ENCODE data around the gene HDAC9.
A peak's percentile ranks its signal among the peaks of the same experiment; 100 is the strongest.

HDAC9 gene

DNA sequence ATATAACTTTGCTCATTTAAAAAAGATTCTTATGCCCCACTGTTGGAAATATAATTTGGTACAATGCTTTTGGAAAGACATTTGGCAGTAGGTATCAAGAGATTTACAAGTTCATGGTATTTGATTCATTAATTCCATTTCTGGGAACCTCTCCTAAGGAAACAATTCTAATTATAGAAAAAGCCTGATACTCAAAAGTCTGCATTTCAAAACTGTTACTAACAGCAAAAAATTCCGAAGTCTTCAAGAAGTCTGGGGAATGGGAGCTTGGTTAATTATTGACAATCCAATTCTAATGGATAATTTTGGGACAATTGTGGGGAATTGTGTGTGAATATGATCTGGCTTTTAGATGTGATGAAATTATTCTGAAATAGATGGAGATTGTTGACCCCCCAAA is 59.6 kb downstream of the HDAC9 start:
- DNase-seq (ENCODE audit: low read depth, low spot score), result peak; percentile 52
- in situ Hi-C loops (cut with HindIII; ENCODE audit: low sequenced_read_pairs), result no loop called here
- no peak overlapping the region for H3K4me3 ChIP-seq (ENCODE audit: low read depth, low read length)
- TF ChIP-seq, protein P1, sequence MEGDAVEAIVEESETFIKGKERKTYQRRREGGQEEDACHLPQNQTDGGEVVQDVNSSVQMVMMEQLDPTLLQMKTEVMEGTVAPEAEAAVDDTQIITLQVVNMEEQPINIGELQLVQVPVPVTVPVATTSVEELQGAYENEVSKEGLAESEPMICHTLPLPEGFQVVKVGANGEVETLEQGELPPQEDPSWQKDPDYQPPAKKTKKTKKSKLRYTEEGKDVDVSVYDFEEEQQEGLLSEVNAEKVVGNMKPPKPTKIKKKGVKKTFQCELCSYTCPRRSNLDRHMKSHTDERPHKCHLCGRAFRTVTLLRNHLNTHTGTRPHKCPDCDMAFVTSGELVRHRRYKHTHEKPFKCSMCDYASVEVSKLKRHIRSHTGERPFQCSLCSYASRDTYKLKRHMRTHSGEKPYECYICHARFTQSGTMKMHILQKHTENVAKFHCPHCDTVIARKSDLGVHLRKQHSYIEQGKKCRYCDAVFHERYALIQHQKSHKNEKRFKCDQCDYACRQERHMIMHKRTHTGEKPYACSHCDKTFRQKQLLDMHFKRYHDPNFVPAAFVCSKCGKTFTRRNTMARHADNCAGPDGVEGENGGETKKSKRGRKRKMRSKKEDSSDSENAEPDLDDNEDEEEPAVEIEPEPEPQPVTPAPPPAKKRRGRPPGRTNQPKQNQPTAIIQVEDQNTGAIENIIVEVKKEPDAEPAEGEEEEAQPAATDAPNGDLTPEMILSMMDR (IDR thresholded peaks at IDR 0.05; ENCODE audit: low read depth, low read length), result no peak

DNA sequence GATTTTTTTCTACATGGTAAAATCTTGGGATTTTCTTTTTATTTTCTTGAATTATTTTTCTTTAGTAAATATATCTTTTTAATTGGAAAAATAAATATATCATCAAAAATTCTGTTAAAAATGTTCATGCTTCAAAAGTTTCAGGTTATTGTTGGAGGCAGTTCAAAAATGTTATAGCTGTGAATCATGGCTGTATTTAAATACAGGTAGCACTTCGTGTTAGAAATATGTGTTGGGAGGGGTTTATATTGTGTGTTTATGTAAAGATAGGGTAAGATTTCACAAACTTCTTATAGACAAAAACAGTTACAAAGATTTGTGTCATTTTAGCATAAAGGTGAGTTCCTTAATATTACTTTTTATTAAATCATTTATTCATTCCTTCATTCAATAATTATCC is 60.4 kb downstream of the HDAC9 start:
- in situ Hi-C loops (cut with HindIII; ENCODE audit: low sequenced_read_pairs), result no loop called here
- H3K4me3 ChIP-seq (ENCODE audit: low read depth, low read length), result no peak overlapping the region
- TF ChIP-seq, protein P1 (IDR thresholded peaks at IDR 0.05; ENCODE audit: low read depth, low read length), result no peak
- DNase-seq (ENCODE audit: low read depth, low spot score), result no peak

DNA sequence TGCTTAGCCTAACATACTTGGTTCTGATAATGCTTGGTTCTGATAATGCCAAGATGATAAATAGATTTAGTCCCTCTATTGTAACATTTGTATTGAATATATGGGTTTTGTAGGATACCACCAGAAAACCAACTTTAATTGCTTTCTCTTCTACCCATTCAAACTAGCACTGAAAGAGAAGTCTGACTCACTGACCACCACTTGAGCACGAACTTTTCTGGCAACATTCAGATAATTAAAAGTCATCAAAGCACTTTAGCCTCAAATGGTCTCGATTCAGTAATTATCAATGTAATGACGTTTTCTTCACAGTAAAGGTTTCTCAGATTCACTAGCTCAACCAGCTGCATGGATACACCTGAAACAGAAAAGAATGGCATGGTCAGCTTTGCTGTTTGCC is 63.0 kb downstream of the HDAC9 start:
- H3K4me3 ChIP-seq (ENCODE audit: low read depth, low read length), result no peak overlapping the region
- TF ChIP-seq, protein P1 (IDR thresholded peaks at IDR 0.05; ENCODE audit: low read depth, low read length), result no peak
- in situ Hi-C loops (cut with HindIII; ENCODE audit: low sequenced_read_pairs), result no loop called here
- DNase-seq (ENCODE audit: low read depth, low spot score), result peak; percentile 61

DNA sequence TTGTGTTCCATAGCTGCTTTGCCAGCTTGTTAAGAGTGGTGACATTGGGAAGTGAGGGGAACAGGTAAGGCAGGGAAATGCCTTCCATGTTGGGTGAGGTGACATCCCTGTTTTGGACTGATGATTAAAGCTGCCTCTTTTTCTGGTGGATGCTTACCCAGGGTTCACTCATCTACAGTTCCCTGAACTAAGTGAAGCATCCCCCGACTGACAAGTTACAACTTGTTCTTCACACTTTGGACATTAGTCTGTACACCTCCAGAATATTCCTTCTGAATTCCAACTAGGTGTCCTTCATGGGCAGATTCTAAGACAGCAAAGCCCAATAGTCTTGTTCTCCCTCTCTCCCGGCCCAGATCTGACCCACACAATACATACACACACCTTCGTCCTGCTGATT is 63.4 kb downstream of the HDAC9 start:
- H3K4me3 ChIP-seq (ENCODE audit: low read depth, low read length), result no peak overlapping the region
- TF ChIP-seq, protein P1 (IDR thresholded peaks at IDR 0.05; ENCODE audit: low read depth, low read length), result no peak
- in situ Hi-C loops (cut with HindIII; ENCODE audit: low sequenced_read_pairs), result no loop called here
- DNase-seq (ENCODE audit: low read depth, low spot score), result no peak

DNA sequence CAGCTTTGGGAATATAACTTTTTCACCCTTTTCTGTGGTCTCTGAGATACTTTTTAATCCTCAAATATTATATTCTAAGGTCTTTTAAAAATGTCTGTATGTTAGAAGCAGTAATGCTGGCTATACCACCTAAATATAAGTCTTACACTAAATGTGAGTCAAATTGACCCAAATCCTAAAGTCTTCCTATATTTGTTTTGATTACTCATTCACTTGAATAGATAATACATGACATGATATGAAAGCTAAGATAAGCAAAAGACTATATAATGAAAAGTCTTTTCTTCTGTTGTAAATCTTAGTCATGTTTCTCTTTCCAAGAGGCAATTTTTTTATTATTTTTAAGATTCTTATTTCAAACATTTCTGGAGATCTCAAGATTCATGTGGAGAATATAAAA is 64.2 kb downstream of the HDAC9 start:
- TF ChIP-seq, protein P1 (IDR thresholded peaks at IDR 0.05; ENCODE audit: low read depth, low read length), result no peak
- in situ Hi-C loops (cut with HindIII; ENCODE audit: low sequenced_read_pairs), result no loop called here
- no peak for DNase-seq (ENCODE audit: low read depth, low spot score)
- H3K4me3 ChIP-seq (ENCODE audit: low read depth, low read length), result no peak overlapping the region

DNA sequence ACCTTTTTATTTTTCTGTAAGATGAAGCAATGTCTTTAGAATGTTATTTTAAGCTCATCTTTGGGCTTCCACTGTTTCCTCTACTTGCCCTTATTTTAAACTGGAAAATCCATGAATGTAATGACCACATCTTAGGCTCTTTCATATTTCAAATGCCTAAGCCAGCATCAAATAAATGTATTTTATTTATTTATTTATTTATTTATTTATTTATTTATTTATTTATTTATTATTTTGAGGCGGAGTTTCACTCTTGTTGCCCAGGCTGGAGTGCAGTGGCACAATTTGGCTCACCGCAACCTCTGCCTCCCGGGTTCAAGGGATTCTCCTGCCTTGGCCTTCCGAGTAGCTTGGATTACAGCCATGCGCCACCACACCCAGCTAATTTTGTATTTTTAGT is 69.2 kb downstream of the HDAC9 start:
- in situ Hi-C loops (cut with HindIII; ENCODE audit: low sequenced_read_pairs), result no loop called here
- DNase-seq (ENCODE audit: low read depth, low spot score), result no peak
- TF ChIP-seq, protein P1 (IDR thresholded peaks at IDR 0.05; ENCODE audit: low read depth, low read length), result no peak
- no peak overlapping the region for H3K4me3 ChIP-seq (ENCODE audit: low read depth, low read length)

DNA sequence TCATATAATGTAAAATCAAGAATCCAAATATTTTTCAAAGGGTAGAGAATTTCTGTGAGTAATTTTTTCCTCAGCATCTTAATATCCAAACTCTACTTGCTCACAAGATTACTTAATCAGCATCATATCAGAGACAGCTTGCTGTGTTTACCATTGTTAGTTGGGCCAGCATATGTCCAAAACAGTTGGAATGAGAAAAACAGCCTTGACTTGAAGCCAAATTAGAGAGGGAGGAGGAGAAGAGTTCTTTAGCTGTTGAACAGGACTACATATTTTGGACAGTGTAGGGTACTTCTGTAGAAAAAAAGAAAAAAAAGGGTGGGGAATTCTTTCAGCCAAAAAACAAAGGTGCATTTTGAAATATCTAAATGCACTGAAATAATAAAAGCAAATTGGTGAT is 69.8 kb downstream of the HDAC9 start:
- in situ Hi-C loops (cut with HindIII; ENCODE audit: low sequenced_read_pairs), result no loop called here
- TF ChIP-seq, protein P1 (IDR thresholded peaks at IDR 0.05; ENCODE audit: low read depth, low read length), result no peak
- no peak overlapping the region for H3K4me3 ChIP-seq (ENCODE audit: low read depth, low read length)
- DNase-seq (ENCODE audit: low read depth, low spot score), result no peak

Measured in astrocyte of the spinal cord (primary cell).